Epithelial cell of esophagus (primary cell): Measurements from ENCODE around the gene CFAP126.

Experiments used
- DNase-seq: peaks from one replicate; pipeline ENCODE4 v3.0.0; 2010; ENCODE audit warnings: low read depth
- H3K4me3 ChIP-seq: 2 replicates; pipeline ENCODE4 v1.5.1; 2011; ENCODE audit warnings: mild to moderate bottlenecking, low read length, control low read depth
- TF ChIP-seq, protein P1 (sequence below): IDR thresholded peaks from 2 replicates; pipeline ENCODE4 v1.5.1; 2011; ENCODE audit warnings: low read depth, mild to moderate bottlenecking, low read length, control low read depth, inconsistent platforms; ENCODE audit not compliant: insufficient read depth; ENCODE audit errors: missing control alignments

The CFAP126 gene

GRCh38 chr1:161374373-161374772, 6.7 kb upstream of the CFAP126 start:
- H3K4me3 ChIP-seq: no peak overlapping the region
- TF ChIP-seq, protein P1, sequence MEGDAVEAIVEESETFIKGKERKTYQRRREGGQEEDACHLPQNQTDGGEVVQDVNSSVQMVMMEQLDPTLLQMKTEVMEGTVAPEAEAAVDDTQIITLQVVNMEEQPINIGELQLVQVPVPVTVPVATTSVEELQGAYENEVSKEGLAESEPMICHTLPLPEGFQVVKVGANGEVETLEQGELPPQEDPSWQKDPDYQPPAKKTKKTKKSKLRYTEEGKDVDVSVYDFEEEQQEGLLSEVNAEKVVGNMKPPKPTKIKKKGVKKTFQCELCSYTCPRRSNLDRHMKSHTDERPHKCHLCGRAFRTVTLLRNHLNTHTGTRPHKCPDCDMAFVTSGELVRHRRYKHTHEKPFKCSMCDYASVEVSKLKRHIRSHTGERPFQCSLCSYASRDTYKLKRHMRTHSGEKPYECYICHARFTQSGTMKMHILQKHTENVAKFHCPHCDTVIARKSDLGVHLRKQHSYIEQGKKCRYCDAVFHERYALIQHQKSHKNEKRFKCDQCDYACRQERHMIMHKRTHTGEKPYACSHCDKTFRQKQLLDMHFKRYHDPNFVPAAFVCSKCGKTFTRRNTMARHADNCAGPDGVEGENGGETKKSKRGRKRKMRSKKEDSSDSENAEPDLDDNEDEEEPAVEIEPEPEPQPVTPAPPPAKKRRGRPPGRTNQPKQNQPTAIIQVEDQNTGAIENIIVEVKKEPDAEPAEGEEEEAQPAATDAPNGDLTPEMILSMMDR: peak; percentile 34
- no peak for DNase-seq

GRCh38 chr1:161373442-161373841, 5.8 kb upstream of the CFAP126 start:
- TF ChIP-seq, protein P1: no peak
- no peak for DNase-seq
- H3K4me3 ChIP-seq: no peak overlapping the region

- H3K4me3 ChIP-seq: no peak overlapping the region
- DNase-seq: no peak
- TF ChIP-seq, protein P1: no peak
Observed at GRCh38 chr1:161365207-161365606, 2.5 kb downstream of the CFAP126 start.

GRCh38 chr1:161364332-161364731, 3.3 kb downstream of the CFAP126 start:
- TF ChIP-seq, protein P1: no peak
- no peak overlapping the region for H3K4me3 ChIP-seq
- DNase-seq: no peak

- no peak overlapping the region for H3K4me3 ChIP-seq
- no peak for DNase-seq
- TF ChIP-seq, protein P1: no peak
Observed at GRCh38 chr1:161359291-161359690, 8.4 kb downstream of the CFAP126 start.

DNA sequence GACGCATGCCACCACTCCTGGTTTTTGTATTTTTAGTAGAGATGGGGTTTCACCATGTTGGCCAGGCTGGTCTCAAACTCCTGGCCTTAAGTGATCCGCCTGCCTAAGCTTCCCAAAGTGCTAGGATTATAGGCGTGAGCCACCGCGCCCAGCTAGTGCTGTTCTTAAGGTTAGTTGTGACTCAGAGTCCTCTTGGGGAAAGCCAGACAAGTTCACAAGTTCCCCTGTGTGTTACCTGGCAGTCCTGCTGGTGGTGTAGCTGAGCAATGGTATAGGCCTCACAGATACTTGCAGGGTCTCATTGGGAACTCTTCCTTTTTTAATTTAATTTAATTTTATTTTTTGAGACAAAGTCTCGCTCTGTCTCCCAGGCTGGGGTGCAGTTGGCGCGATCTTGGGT, 10.6 kb downstream of the CFAP126 start:
- no peak overlapping the region for H3K4me3 ChIP-seq
- TF ChIP-seq, protein P1: no peak
- DNase-seq: peak; percentile 54

GRCh38 chr1:161351482-161351881, 16.2 kb downstream of the CFAP126 start:
- DNase-seq: no peak
- TF ChIP-seq, protein P1: no peak
- H3K4me3 ChIP-seq: no peak overlapping the region
